ENCODE data around the gene ANAPC15.
A peak's percentile ranks its signal among the peaks of the same experiment; 100 is the strongest.

The ANAPC15 gene

DNA sequence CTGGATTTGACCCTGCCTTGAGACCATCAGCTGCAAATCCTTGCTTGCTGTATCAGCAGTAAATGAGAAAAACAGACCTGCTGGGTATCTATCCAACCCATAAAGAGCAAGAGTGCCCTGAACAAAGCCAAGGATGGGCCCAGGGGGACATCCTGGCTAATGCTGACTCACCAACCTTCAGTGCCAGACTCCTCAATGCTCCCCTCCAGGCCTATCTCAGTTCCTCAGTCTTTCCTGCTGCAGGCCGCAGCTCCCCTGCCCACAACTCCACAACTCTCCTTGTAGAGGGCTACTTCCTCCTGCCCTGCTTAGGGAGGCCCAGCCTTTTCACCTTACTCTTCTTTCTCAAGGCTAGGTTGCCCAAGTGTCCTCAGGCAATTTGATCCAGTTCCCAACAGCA, 12.0 kb downstream of the ANAPC15 start:
- Histone ChIP-seq H3K4me3 (IDR thresholded peaks at IDR 0.05; ENCODE audit: insufficient read depth, low read depth, low read length) (no peak overlapping the region), H2AFZ (ENCODE audit: low read depth) (no peak overlapping the region), H3K4me1 (ENCODE audit: low read depth, poor library complexity, severe bottlenecking) (peaks cover 11% of the 10 kb centered on the region), H3K4me2 (no peak overlapping the region), H3K27me3 (ENCODE audit: insufficient read depth, low read depth) (no peaks in the 10 kb centered on the region), H4K20me1 (ENCODE audit: insufficient read depth) (no peaks in the 10 kb centered on the region), H3K9ac (no peak overlapping the region), H3K27ac (no peak overlapping the region), H3K36me3 (ENCODE audit: insufficient read depth) (no peaks in the 10 kb centered on the region), H3K79me2 (ENCODE audit: insufficient read depth, low read depth) (peaks cover 28% of the 10 kb centered on the region; the same call in 1 of the 2 replicates)
- TF ChIP-seq, protein P1, sequence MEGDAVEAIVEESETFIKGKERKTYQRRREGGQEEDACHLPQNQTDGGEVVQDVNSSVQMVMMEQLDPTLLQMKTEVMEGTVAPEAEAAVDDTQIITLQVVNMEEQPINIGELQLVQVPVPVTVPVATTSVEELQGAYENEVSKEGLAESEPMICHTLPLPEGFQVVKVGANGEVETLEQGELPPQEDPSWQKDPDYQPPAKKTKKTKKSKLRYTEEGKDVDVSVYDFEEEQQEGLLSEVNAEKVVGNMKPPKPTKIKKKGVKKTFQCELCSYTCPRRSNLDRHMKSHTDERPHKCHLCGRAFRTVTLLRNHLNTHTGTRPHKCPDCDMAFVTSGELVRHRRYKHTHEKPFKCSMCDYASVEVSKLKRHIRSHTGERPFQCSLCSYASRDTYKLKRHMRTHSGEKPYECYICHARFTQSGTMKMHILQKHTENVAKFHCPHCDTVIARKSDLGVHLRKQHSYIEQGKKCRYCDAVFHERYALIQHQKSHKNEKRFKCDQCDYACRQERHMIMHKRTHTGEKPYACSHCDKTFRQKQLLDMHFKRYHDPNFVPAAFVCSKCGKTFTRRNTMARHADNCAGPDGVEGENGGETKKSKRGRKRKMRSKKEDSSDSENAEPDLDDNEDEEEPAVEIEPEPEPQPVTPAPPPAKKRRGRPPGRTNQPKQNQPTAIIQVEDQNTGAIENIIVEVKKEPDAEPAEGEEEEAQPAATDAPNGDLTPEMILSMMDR (conservative IDR thresholded peaks at IDR 0.05; ENCODE audit: low read depth, low read length): no peak

DNA sequence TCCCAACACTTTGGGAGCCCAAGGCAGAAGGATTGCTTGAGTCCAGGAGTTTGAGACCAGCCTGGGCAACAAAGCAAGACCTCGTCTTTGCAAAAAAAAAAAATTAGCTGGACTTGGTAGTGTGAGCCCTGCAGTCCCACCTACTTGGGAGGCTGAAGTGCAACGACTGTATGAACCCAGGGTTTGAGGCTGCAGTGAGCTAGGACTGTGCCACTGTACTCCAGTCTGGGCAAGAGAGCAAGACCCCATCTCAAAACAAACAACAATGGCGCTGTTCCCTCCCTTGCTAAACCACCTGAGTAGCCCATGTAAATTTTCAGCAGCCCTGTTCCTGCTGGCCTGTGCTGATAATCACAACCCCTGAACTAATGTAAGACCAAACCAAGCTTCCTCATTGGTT, 12.5 kb downstream of the ANAPC15 start:
- Histone ChIP-seq H4K20me1 (ENCODE audit: insufficient read depth) (no peaks in the 10 kb centered on the region), H3K27ac (no peak overlapping the region), H3K36me3 (ENCODE audit: insufficient read depth) (no peaks in the 10 kb centered on the region), H3K27me3 (ENCODE audit: insufficient read depth, low read depth) (no peaks in the 10 kb centered on the region), H3K79me2 (ENCODE audit: insufficient read depth, low read depth) (peaks cover 28% of the 10 kb centered on the region; the same call in 1 of the 2 replicates), H2AFZ (ENCODE audit: low read depth) (no peak overlapping the region), H3K4me2 (no peak overlapping the region), H3K4me1 (ENCODE audit: low read depth, poor library complexity, severe bottlenecking) (peaks cover 11% of the 10 kb centered on the region), H3K9ac (no peak overlapping the region), H3K4me3 (IDR thresholded peaks at IDR 0.05; ENCODE audit: insufficient read depth, low read depth, low read length) (no peak overlapping the region)
- TF ChIP-seq, protein P1 (conservative IDR thresholded peaks at IDR 0.05; ENCODE audit: low read depth, low read length): no peak

DNA sequence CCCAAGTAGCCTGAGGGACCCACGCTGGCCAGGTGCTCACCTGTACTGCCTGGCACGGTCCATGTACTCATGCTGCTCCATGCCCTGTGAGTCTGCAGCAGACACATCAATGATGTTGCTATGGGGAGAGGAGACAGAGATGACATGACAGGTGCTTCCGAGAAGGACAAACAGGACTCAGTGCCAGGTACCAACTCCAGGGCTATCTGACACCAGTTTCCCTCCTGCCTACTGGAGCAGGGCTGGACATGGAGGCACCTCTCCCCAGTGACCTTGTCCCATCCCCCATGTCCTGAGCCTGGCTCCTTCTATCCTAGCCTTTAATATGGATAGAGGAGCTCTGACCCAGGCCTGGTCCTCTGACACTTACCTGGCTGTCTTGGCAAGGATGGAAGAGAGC, 13.8 kb downstream of the ANAPC15 start:
- TF ChIP-seq, protein P1 (conservative IDR thresholded peaks at IDR 0.05; ENCODE audit: low read depth, low read length): no peak
- H4K20me1 ChIP-seq (ENCODE audit: insufficient read depth): no peaks in the 10 kb centered on the region
- peaks cover 28% of the 10 kb centered on the region; the same call in 1 of the 2 replicates for H3K79me2 ChIP-seq (ENCODE audit: insufficient read depth, low read depth)
- no peaks in the 10 kb centered on the region for H3K36me3 ChIP-seq (ENCODE audit: insufficient read depth)
- H3K4me1 ChIP-seq (ENCODE audit: low read depth, poor library complexity, severe bottlenecking): peaks cover 11% of the 10 kb centered on the region
- no peak overlapping the region for H2AFZ ChIP-seq (ENCODE audit: low read depth)
- H3K27me3 ChIP-seq (ENCODE audit: insufficient read depth, low read depth): no peaks in the 10 kb centered on the region
- no peak overlapping the region for H3K4me2 ChIP-seq
- H3K4me3 ChIP-seq (IDR thresholded peaks at IDR 0.05; ENCODE audit: insufficient read depth, low read depth, low read length): no peak overlapping the region
- H3K27ac ChIP-seq: no peak overlapping the region
- H3K9ac ChIP-seq: no peak overlapping the region

DNA sequence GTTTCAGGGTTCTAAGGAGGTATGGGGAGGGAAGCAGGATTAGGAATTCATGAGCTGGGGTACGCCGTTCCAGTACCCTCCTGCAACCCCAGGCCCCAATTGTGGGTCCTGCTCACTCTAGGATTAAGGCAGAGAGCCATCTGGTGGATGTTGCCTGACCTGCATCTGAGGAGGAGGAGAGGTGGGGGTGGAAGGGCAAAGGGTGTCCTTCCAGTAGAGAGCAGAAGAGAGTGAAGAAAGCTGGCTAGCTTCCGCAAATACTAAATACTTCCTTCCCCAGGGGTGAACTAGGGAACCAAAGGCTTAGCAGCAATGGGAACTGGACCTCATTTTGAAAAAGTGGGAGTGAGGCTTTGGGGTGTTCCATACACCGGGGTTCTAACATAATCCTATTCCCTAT, 21.2 kb downstream of the ANAPC15 start:
- no peaks in the 10 kb centered on the region for H3K36me3 ChIP-seq (ENCODE audit: insufficient read depth)
- H3K4me1 ChIP-seq (ENCODE audit: low read depth, poor library complexity, severe bottlenecking): peaks cover 44% of the 10 kb centered on the region
- H3K27me3 ChIP-seq (ENCODE audit: insufficient read depth, low read depth): no peaks in the 10 kb centered on the region
- H3K4me2 ChIP-seq: no peak overlapping the region
- no peak overlapping the region for H2AFZ ChIP-seq (ENCODE audit: low read depth)
- no peak overlapping the region for H3K4me3 ChIP-seq (IDR thresholded peaks at IDR 0.05; ENCODE audit: insufficient read depth, low read depth, low read length)
- H3K79me2 ChIP-seq (ENCODE audit: insufficient read depth, low read depth): no peaks in the 10 kb centered on the region; the same call in 1 of the 2 replicates
- no peak overlapping the region for H3K27ac ChIP-seq
- no peak overlapping the region for H3K9ac ChIP-seq
- TF ChIP-seq, protein P1 (conservative IDR thresholded peaks at IDR 0.05; ENCODE audit: low read depth, low read length): peak; percentile 88
- no peaks in the 10 kb centered on the region for H4K20me1 ChIP-seq (ENCODE audit: insufficient read depth)
